ENCODE measurements around the gene LIX1. TPM values are rescaled to one million over a fixed set of nuclear protein-coding genes. Genes with fewer than 3 reads are reported as not detected.
A peak's percentile ranks its signal among the peaks of the same experiment; 100 is the strongest.
"Not testable (repeated sequence)": the region's sequence is repeated elsewhere in the genome, so short reads cannot be mapped to it uniquely, and the experiment has no call there.

Gene LIX1
- not detected for total RNA-seq

DNA sequence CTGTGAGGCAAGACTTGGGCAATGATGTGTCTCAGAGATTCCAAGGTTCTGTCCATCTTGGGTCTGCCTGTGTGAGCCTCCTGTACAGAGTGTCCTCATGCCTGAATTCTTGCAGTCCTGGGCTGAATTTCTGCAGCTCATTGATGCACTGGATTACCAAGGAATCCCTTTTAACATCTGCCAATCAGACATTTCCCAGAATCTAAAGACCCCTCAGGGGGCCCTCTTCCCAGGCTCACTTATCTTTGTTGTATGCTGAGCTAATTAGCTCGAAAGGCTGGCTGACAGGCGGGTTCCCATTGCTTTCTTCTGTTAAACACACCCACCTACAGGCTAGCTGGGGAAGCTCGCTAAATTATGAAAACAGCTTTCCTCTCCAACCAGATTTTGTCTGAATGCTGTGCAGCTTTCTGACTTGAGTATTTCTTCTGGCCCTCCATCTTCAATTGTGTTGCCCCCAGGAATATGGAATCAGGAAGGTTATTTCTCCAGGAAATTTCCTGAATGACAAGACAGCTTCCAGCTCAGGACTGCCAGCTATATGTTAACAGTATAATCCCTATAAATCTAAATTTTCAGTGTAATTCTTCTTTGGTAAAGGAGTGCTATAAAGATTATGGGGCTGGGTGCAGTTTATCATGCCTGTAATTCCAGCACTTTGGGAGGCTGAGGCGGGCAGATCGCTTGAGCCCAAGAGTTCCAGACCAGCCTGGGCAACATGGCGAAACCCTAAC, at the start of gene LIX1:
Gene LIX1, minus strand, starts transcription at position 91 of the 734 bp plus-strand sequence. Its CDS starts 35 bp downstream, at position 56.
- Mint-ChIP-seq H3K4me1 (peaks cover 2% of the 10 kb centered on the region), H3K9me3 (no peaks in the 10 kb centered on the region), H3K4me3 (no peak within 1 kb of the TSS), H3K36me3 (ENCODE audit: low read depth) (no peaks in the 10 kb centered on the region), H3K27me3 (peaks cover 20% of the 10 kb centered on the region), H3K27ac (no peak within 1 kb of the TSS)
- POLR2A ChIA-PET, result no interaction called here
- DNase-seq, result peak; percentile 57
- CTCF ChIA-PET, result interaction anchor here (0.6 to 2.0 kb wide), 12 partner anchors 9 to 1425 kb away, joined by 3 to 11 read pairs (median 3); partner anchors contain the start of gene ERAP2

- Mint-ChIP-seq H3K9me3 (peaks cover 24% of the 10 kb centered on the region), H3K27me3 (peaks cover 19% of the 10 kb centered on the region), H3K36me3 (ENCODE audit: low read depth) (peaks cover 12% of the 10 kb centered on the region), H3K4me3 (no peak overlapping the region), H3K27ac (no peak overlapping the region), H3K4me1 (peaks cover 10% of the 10 kb centered on the region)
- DNase-seq, result no peak
- POLR2A ChIA-PET, result no interaction called here
- CTCF ChIA-PET, result no interaction called here
These were observed 49.5 kb upstream of the LIX1 start for GRCh38 chr5:97191893-97192292.

- H3K27ac Mint-ChIP-seq, CTCF ChIA-PET, POLR2A ChIA-PET, DNase-seq, H3K4me3 Mint-ChIP-seq: not testable (repeated sequence)
- H3K36me3 Mint-ChIP-seq (ENCODE audit: low read depth), result peaks cover 14% of the 10 kb centered on the region
- peaks cover 10% of the 10 kb centered on the region for H3K4me1 Mint-ChIP-seq
- H3K9me3 Mint-ChIP-seq, result peaks cover 25% of the 10 kb centered on the region
- H3K27me3 Mint-ChIP-seq, result peaks cover 23% of the 10 kb centered on the region
These were observed 47.1 kb upstream of the LIX1 start for GRCh38 chr5:97189523-97189922.

DNA sequence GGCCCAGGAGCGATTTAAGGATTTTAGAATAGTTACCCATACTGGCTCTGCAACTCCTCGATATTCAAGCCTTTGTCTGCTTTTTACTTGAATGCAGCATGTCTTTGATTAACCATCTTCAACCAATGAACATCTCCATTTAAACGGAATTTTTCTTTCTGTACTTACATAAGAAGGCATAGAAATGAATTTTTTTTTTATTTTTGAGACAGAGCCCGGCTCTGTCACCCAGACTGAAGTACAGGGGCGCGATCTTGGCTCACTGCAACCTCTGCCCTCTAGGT, 41.5 kb upstream of the LIX1 start:
- ChIA-PET POLR2A (no interaction called here), CTCF (no interaction called here)
- H3K36me3 Mint-ChIP-seq (ENCODE audit: low read depth), result peaks cover 28% of the 10 kb centered on the region
- no peak for DNase-seq
- peaks cover 9% of the 10 kb centered on the region for H3K27me3 Mint-ChIP-seq
- H3K4me1 Mint-ChIP-seq, result peaks cover 32% of the 10 kb centered on the region
- H3K27ac Mint-ChIP-seq, result peak overlapping the region; percentile 100
- H3K9me3 Mint-ChIP-seq, result peaks cover 5% of the 10 kb centered on the region
- H3K4me3 Mint-ChIP-seq, result peak overlapping the region; percentile 84

DNA sequence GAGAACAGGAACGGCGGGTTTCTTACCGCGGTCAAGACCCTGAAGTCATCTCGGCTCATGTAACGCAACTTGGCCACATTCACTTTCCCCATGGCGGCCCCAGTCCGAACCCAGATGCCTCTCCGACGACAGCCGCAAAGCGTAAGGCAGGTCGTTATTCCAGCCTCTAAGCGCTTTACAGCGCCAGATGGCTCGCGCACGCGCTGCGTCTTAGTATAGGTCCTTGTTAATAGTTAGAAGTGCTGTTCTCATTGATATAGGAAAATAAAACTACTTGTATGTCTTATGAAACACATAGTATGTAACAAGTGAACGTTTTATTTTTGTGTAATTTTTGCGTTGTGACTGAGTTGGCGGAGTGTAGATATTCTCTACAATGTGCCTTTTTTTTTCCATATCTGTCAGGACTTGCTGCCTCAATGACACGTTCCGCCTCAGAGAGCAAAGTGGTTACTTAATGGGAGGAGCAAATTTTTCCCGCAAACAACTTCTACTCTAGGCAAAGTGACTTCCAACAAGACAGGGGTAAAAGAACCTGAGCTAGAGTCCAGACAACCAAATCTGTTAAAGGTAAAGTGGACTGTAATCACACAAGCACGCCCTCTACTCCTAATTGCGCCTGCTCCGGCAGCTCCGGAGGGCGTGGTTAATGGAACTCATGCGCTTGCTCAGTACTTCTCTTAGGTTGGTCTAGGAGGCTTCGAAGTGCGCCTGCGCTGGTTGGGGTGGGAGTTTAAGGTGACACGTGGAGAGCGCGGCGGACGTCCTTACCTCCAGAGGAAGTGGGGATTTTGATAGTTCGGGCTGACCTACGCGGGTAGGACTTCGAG, 40.9 kb upstream of the LIX1 start, which contains the start of gene RIOK2:
Gene RIOK2, minus strand, starts transcription at position 148 of the 830 bp plus-strand sequence. Its CDS starts 56 bp downstream, at position 92.
- Mint-ChIP-seq H3K36me3 (ENCODE audit: low read depth) (peaks cover 34% of the 10 kb centered on the region), H3K4me1 (peaks cover 32% of the 10 kb centered on the region), H3K4me3 (peak within 1 kb of the TSS; percentile 84), H3K27me3 (peaks cover 9% of the 10 kb centered on the region), H3K27ac (peak within 1 kb of the TSS; percentile 100), H3K9me3 (peaks cover 5% of the 10 kb centered on the region)
- ChIA-PET CTCF (interaction anchor here (0.7 kb wide), 2 partner anchors 357 to 485 kb away, joined by 3 to 4 read pairs; no protein-coding TSS in a partner anchor), POLR2A (interaction anchor here (0.6 kb wide), 1 partner anchor 1742 kb away, joined by 5 read pairs; no protein-coding TSS in a partner anchor)
- DNase-seq, result peak; percentile 94

- H3K9me3 Mint-ChIP-seq, result peaks cover 5% of the 10 kb centered on the region
- H3K4me1 Mint-ChIP-seq, result peaks cover 32% of the 10 kb centered on the region
- H3K36me3 Mint-ChIP-seq (ENCODE audit: low read depth), result peaks cover 38% of the 10 kb centered on the region
- H3K27me3 Mint-ChIP-seq, result peaks cover 9% of the 10 kb centered on the region
- peak overlapping the region; percentile 100 for H3K27ac Mint-ChIP-seq
- ChIA-PET POLR2A (no interaction called here), CTCF (interaction anchor here (0.7 kb wide), 2 partner anchors 356 to 484 kb away, joined by 3 to 4 read pairs; no protein-coding TSS in a partner anchor)
- no peak for DNase-seq
- H3K4me3 Mint-ChIP-seq, result peak overlapping the region; percentile 84
These were observed 40.2 kb upstream of the LIX1 start for GRCh38 chr5:97182571-97183099.

- POLR2A ChIA-PET, result no interaction called here
- Mint-ChIP-seq H3K36me3 (ENCODE audit: low read depth) (peaks cover 42% of the 10 kb centered on the region), H3K4me3 (peak overlapping the region; percentile 84)
These were observed 39.6 kb upstream of the LIX1 start for GRCh38 chr5:97181856-97182545.

GRCh38 chr5:97179457-97179856, 37.0 kb upstream of the LIX1 start:
- H3K27ac Mint-ChIP-seq, POLR2A ChIA-PET, DNase-seq, CTCF ChIA-PET, H3K4me3 Mint-ChIP-seq, H3K9me3 Mint-ChIP-seq, H3K27me3 Mint-ChIP-seq: not testable (repeated sequence)
- H3K36me3 Mint-ChIP-seq (ENCODE audit: low read depth), result peaks cover 56% of the 10 kb centered on the region
- H3K4me1 Mint-ChIP-seq, result peaks cover 30% of the 10 kb centered on the region

More at GRCh38 chr5:97181856-97182545, 39.6 kb upstream of the LIX1 start:
- Mint-ChIP-seq H3K27me3 (peaks cover 5% of the 10 kb centered on the region), H3K4me1 (peaks cover 32% of the 10 kb centered on the region), H3K9me3 (peaks cover 5% of the 10 kb centered on the region), H3K27ac (peak overlapping the region; percentile 100)
- CTCF ChIA-PET, result no interaction called here
- no peak for DNase-seq

DNA sequence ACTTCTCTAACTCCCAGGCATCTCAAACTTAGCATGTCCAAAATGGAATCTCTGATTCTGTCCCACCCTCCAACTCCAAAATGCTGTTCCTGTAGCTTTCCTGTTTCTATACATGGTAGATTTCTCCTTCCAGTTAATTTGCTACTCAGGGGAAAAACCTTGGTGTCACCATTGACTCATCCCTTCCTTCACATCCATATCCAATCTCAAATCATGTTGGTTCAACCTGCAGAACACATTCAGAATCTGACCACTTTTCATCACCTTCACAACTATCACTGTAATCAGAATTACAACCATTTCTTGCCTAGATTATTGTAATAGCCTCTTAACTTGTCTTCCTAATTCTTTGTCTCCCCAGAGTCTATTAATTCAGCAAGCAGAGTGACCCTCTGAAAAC, 29.8 kb upstream of the LIX1 start:
- Mint-ChIP-seq H3K4me1 (peaks cover 6% of the 10 kb centered on the region), H3K27me3 (no peaks in the 10 kb centered on the region), H3K36me3 (ENCODE audit: low read depth) (peaks cover 59% of the 10 kb centered on the region), H3K9me3 (no peaks in the 10 kb centered on the region), H3K4me3 (no peak overlapping the region), H3K27ac (no peak overlapping the region)
- POLR2A ChIA-PET, result no interaction called here
- CTCF ChIA-PET, result no interaction called here
- DNase-seq, result no peak

GRCh38 chr5:97171703-97172102, 29.3 kb upstream of the LIX1 start:
- Mint-ChIP-seq H3K36me3 (ENCODE audit: low read depth) (peaks cover 53% of the 10 kb centered on the region), H3K4me3 (no peak overlapping the region), H3K4me1 (peaks cover 9% of the 10 kb centered on the region), H3K27ac (no peak overlapping the region), H3K9me3 (no peaks in the 10 kb centered on the region), H3K27me3 (no peaks in the 10 kb centered on the region)
- DNase-seq, result no peak
- ChIA-PET CTCF (no interaction called here), POLR2A (no interaction called here)

DNA sequence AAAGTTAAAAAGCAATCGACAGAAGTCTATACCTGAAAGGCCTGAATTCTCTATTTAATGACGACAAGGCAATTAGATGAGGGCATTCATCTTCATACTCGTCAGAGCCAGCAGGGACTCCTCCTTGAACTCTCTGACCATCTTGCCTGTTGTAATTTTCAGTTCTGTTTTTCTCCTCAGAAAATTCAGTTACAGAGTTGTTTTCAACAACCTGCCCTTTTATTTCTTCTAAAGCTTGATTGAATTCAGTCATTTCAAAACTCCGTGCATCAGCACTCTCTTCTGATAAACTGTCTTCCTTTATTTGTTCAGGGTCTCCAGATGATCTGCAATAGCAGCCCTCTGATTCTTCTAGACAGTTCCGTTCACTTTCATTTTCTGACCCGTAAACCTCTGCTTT, 25.0 kb upstream of the LIX1 start:
- Mint-ChIP-seq H3K4me3 (peak overlapping the region; percentile 26), H3K36me3 (ENCODE audit: low read depth) (peaks cover 40% of the 10 kb centered on the region), H3K27ac (peak overlapping the region; percentile 61), H3K4me1 (peaks cover 21% of the 10 kb centered on the region), H3K9me3 (no peaks in the 10 kb centered on the region), H3K27me3 (no peaks in the 10 kb centered on the region)
- POLR2A ChIA-PET, result no interaction called here
- DNase-seq, result no peak
- CTCF ChIA-PET, result interaction anchor here (0.5 to 2.1 kb wide), 5 partner anchors 10 to 562 kb away, joined by 3 to 6 read pairs (median 3); no protein-coding TSS in a partner anchor

DNA sequence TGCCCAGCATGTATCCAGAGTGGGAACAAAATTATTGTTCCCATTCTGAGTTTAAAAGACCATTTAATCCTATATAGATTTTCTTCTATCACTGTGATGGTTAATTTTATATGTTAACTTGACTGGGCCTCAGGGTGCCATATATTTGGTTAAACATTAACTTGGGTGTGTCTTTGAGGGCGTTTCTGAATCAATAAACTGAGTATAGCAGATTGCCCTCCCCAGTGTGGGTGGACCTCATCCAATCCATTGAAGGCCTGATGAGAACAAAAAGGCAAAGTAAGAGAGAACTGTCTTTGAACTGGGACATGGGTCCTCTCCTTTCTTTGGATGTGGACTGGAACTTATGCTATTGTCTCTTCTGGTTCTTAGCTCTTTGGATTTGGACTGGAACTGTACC, 23.3 kb upstream of the LIX1 start:
- ChIA-PET CTCF (no interaction called here), POLR2A (no interaction called here)
- H3K9me3 Mint-ChIP-seq, result no peaks in the 10 kb centered on the region
- no peak overlapping the region for H3K4me3 Mint-ChIP-seq
- no peak overlapping the region for H3K27ac Mint-ChIP-seq
- peaks cover 32% of the 10 kb centered on the region for H3K36me3 Mint-ChIP-seq (ENCODE audit: low read depth)
- no peaks in the 10 kb centered on the region for H3K27me3 Mint-ChIP-seq
- peaks cover 23% of the 10 kb centered on the region for H3K4me1 Mint-ChIP-seq
- no peak for DNase-seq
